Measurements from ENCODE around the gene PMEPA1.

- no peak for TF ChIP-seq EZH2 (IDR thresholded peaks at IDR 0.05; ENCODE audit: borderline replicate concordance, insufficient read depth, low read depth, low read length, poor library complexity, severe bottlenecking)
- peak; percentile 17 for TF ChIP-seq CTCF (IDR thresholded peaks at IDR 0.05)
These were observed 38.2 kb downstream of the PMEPA1 start for GRCh38 chr20:57671662-57672061.
